DOHH2 (cell line): ENCODE measurements around the gene DYNC2H1.

Experiments
- EZH2phosphoT487 ChIP-seq: fragments of 200-600 bp; sonication (generic); IDR thresholded peaks from 2 replicates; pipeline ENCODE4 v1.6.1; 2017; ENCODE audit warnings: borderline replicate concordance, mild to moderate bottlenecking, antibody characterized with exemption, low read length, moderate library complexity, mixed read lengths
- TF ChIP-seq, protein P1 (sequence below): fragments of 200-600 bp; sonication (generic); IDR thresholded peaks from one replicate; pipeline ENCODE4 v1.5.1; 2014; ENCODE audit warnings: antibody characterized with exemption, mild to moderate bottlenecking, low read depth, low read length; ENCODE audit not compliant: poor library complexity, severe bottlenecking

DNA sequence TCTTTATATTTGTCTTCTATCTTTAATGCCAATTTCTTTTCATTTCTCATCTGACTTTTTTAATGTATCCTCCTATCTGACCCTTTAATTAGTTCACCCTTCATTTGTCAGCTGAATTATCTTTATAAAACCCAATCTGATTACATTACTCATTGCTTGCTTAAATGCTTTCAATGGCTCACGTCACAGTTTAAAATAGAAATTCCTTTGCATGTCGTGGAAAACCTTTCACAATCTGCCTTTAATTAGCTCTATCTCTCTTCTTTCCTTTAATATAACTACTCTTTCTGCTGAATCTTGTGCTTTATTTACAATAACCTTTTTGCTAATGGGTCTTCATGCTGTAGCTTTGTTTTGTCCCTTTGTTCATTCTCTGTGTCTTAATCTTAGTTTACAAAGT, 125.7 kb downstream of the DYNC2H1 start:
- TF ChIP-seq, protein P1, sequence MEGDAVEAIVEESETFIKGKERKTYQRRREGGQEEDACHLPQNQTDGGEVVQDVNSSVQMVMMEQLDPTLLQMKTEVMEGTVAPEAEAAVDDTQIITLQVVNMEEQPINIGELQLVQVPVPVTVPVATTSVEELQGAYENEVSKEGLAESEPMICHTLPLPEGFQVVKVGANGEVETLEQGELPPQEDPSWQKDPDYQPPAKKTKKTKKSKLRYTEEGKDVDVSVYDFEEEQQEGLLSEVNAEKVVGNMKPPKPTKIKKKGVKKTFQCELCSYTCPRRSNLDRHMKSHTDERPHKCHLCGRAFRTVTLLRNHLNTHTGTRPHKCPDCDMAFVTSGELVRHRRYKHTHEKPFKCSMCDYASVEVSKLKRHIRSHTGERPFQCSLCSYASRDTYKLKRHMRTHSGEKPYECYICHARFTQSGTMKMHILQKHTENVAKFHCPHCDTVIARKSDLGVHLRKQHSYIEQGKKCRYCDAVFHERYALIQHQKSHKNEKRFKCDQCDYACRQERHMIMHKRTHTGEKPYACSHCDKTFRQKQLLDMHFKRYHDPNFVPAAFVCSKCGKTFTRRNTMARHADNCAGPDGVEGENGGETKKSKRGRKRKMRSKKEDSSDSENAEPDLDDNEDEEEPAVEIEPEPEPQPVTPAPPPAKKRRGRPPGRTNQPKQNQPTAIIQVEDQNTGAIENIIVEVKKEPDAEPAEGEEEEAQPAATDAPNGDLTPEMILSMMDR: no peak
- TF ChIP-seq EZH2phosphoT487: no peak
